ACC112 (cell line): ENCODE measurements around the gene IGFLR1.

Source experiments
- H2AFZ ChIP-seq: fragments of 200-600 bp; sonication (generic); one replicate; pipeline ENCODE4 v1.6.0; 2017; ENCODE audit warnings: antibody characterized with exemption, low read length; ENCODE audit not compliant: unreplicated experiment
- H3K27ac ChIP-seq: fragments of 200-600 bp; sonication (generic); 2 replicates; pipeline ENCODE4 v1.5.1; 2014; ENCODE audit warnings: low read depth, mild to moderate bottlenecking, antibody characterized with exemption, low read length, moderate library complexity
- H3K27me3 ChIP-seq: fragments of 200-600 bp; sonication (generic); 2 replicates; pipeline ENCODE4 v1.6.1; 2014; ENCODE audit warnings: mild to moderate bottlenecking, antibody characterized with exemption, low read length, moderate library complexity, mixed read lengths; ENCODE audit not compliant: insufficient read depth
- H3K36me3 ChIP-seq: fragments of 200-600 bp; sonication (generic); 2 replicates; pipeline ENCODE4 v1.6.1; 2016; ENCODE audit warnings: mild to moderate bottlenecking, antibody characterized with exemption, low read length, moderate library complexity, mixed read lengths; ENCODE audit not compliant: insufficient read depth
- H3K4me1 ChIP-seq: fragments of 200-600 bp; sonication (generic); one replicate; pipeline ENCODE4 v1.6.1; 2016; ENCODE audit warnings: low read length, mixed read lengths; ENCODE audit not compliant: insufficient read depth, unreplicated experiment, control insufficient read depth
- H3K4me3 ChIP-seq: fragments of 200-600 bp; sonication (generic); 2 replicates; pipeline ENCODE4 v1.5.1; 2014; ENCODE audit warnings: mild to moderate bottlenecking, low read depth, low read length
- H3K79me2 ChIP-seq: fragments of 200-600 bp; sonication (generic); one replicate; pipeline ENCODE4 v1.6.0; 2016; ENCODE audit warnings: low read length; ENCODE audit not compliant: control insufficient read depth, unreplicated experiment, insufficient read depth

Gene IGFLR1

GRCh38 chr19:35719402-35720162, 22.7 kb downstream of the IGFLR1 start:
- H3K36me3 ChIP-seq, result no peaks in the 10 kb centered on the region; the same call in 1 of the 2 replicates
- H3K4me3 ChIP-seq, result peak overlapping the region; percentile 88
- no peak overlapping the region for H3K27ac ChIP-seq
- H3K4me1 ChIP-seq, result peaks cover 4% of the 10 kb centered on the region
- no peaks in the 10 kb centered on the region for H3K27me3 ChIP-seq
- H2AFZ ChIP-seq, result no peak overlapping the region
- peaks cover 24% of the 10 kb centered on the region for H3K79me2 ChIP-seq

GRCh38 chr19:35718345-35719041, 23.8 kb downstream of the IGFLR1 start:
- Histone ChIP-seq H3K27ac (no peak overlapping the region), H3K4me1 (peaks cover 4% of the 10 kb centered on the region), H3K36me3 (no peaks in the 10 kb centered on the region), H3K79me2 (peaks cover 24% of the 10 kb centered on the region), H3K27me3 (no peaks in the 10 kb centered on the region), H3K4me3 (peak overlapping the region; percentile 88), H2AFZ (no peak overlapping the region)

GRCh38 chr19:35717665-35718344, 24.4 kb downstream of the IGFLR1 start, which contains the start of gene KMT2B:
Gene KMT2B, plus strand, starts transcription at chr19:35718003. Its CDS starts 16 bp downstream, at chr19:35718019.
- peak within 1 kb of the TSS; percentile 60 for H3K27ac ChIP-seq
- peak within 1 kb of the TSS; percentile 88 for H3K4me3 ChIP-seq
- no peaks in the 10 kb centered on the region for H3K36me3 ChIP-seq
- H2AFZ ChIP-seq, result peak within 1 kb of the TSS; percentile 53
- H3K4me1 ChIP-seq, result peaks cover 4% of the 10 kb centered on the region
- no peaks in the 10 kb centered on the region for H3K27me3 ChIP-seq
- H3K79me2 ChIP-seq, result peaks cover 24% of the 10 kb centered on the region

- Histone ChIP-seq H3K27me3 (no peaks in the 10 kb centered on the region), H3K27ac (peak overlapping the region; percentile 60), H2AFZ (peak overlapping the region; percentile 53), H3K4me3 (peak overlapping the region; percentile 82), H3K36me3 (no peaks in the 10 kb centered on the region), H3K79me2 (peaks cover 24% of the 10 kb centered on the region), H3K4me1 (peaks cover 4% of the 10 kb centered on the region)
Measured at GRCh38 chr19:35716801-35717664, 25.2 kb downstream of the IGFLR1 start.

- Histone ChIP-seq H3K4me3 (peak overlapping the region; percentile 82), H3K27ac (peak overlapping the region; percentile 25; the same call in 1 of the 2 replicates), H3K36me3 (no peaks in the 10 kb centered on the region), H3K4me1 (peaks cover 5% of the 10 kb centered on the region), H2AFZ (peak overlapping the region; percentile 53), H3K27me3 (no peaks in the 10 kb centered on the region), H3K79me2 (peaks cover 24% of the 10 kb centered on the region)
Measured at GRCh38 chr19:35715981-35716800, 26.1 kb downstream of the IGFLR1 start.

GRCh38 chr19:35715355-35715809, 26.9 kb downstream of the IGFLR1 start:
- H2AFZ ChIP-seq, result no peak overlapping the region
- no peak overlapping the region for H3K27ac ChIP-seq
- peak overlapping the region; percentile 82; the same call in 1 of the 2 replicates for H3K4me3 ChIP-seq
- no peaks in the 10 kb centered on the region for H3K27me3 ChIP-seq
- peaks cover 24% of the 10 kb centered on the region for H3K79me2 ChIP-seq
- peaks cover 9% of the 10 kb centered on the region for H3K4me1 ChIP-seq
- no peaks in the 10 kb centered on the region for H3K36me3 ChIP-seq

- no peak overlapping the region for H3K4me3 ChIP-seq
- no peaks in the 10 kb centered on the region for H3K36me3 ChIP-seq
- no peak overlapping the region for H2AFZ ChIP-seq
- no peak overlapping the region for H3K27ac ChIP-seq
- peaks cover 19% of the 10 kb centered on the region for H3K79me2 ChIP-seq
- peaks cover 9% of the 10 kb centered on the region for H3K4me1 ChIP-seq
- no peaks in the 10 kb centered on the region for H3K27me3 ChIP-seq
Measured at GRCh38 chr19:35714601-35715354, 27.5 kb downstream of the IGFLR1 start.

GRCh38 chr19:35713904-35714495, 28.3 kb downstream of the IGFLR1 start:
- H3K27ac ChIP-seq, result no peak overlapping the region
- peaks cover 9% of the 10 kb centered on the region for H3K4me1 ChIP-seq
- no peaks in the 10 kb centered on the region for H3K27me3 ChIP-seq
- H3K4me3 ChIP-seq, result no peak overlapping the region
- H3K79me2 ChIP-seq, result peaks cover 11% of the 10 kb centered on the region
- H3K36me3 ChIP-seq, result no peaks in the 10 kb centered on the region
- H2AFZ ChIP-seq, result no peak overlapping the region

- no peaks in the 10 kb centered on the region for H3K36me3 ChIP-seq
- H3K4me3 ChIP-seq, result no peak overlapping the region
- no peak overlapping the region for H3K27ac ChIP-seq
- H3K27me3 ChIP-seq, result no peaks in the 10 kb centered on the region
- peaks cover 6% of the 10 kb centered on the region for H3K79me2 ChIP-seq
- H2AFZ ChIP-seq, result no peak overlapping the region
- peaks cover 9% of the 10 kb centered on the region for H3K4me1 ChIP-seq
Measured at GRCh38 chr19:35713506-35713850, 28.8 kb downstream of the IGFLR1 start.
